Psoas muscle (tissue), 8 donors: ENCODE data around the gene UNC5C. TPM values are rescaled to one million over a fixed set of nuclear protein-coding genes. Genes with fewer than 3 reads are reported as not detected.

ENCODE experiments used
- ATAC-seq, 4 donors: fragments of 200-7000 bp; cut with Tn5 transposase; one replicate each; pipeline ENCODE4 v1.9.1; 2020; ENCODE audit warnings: moderate library complexity in 3 of 4, mild to moderate bottlenecking in 2 of 4
- DNase-seq, 2 donors: peaks; one replicate each; pipeline ENCODE4 v3.0.0-alpha.2; 2020
- H3K27ac ChIP-seq: fragments of 200-600 bp; one replicate; pipeline ENCODE4 v1.8.0; 2022
- H3K27me3 ChIP-seq, 3 donors: fragments of 200-600 bp in 1 of 3; one replicate each; pipeline versions ENCODE4 v1.6.1 to v1.8.0; 2013 to 2022; ENCODE audit warnings: low read length in 2 of 3, mild to moderate bottlenecking in 2 of 3, moderate library complexity in 1 of 3; ENCODE audit not compliant: insufficient read depth in 3 of 3
- H3K36me3 ChIP-seq, 2 donors: fragments of 200-600 bp in 1 of 2; one replicate each; pipeline versions ENCODE4 v1.6.1 to v1.8.0; 2013 to 2022; ENCODE audit warnings: low read depth in 1 of 2, mild to moderate bottlenecking in 1 of 2, moderate library complexity in 1 of 2; ENCODE audit not compliant: insufficient read depth in 1 of 2
- H3K4me1 ChIP-seq: fragments of 200-600 bp; one replicate; pipeline ENCODE4 v1.8.0; 2022
- H3K4me3 ChIP-seq: fragments of 200-600 bp; one replicate; pipeline ENCODE4 v1.8.0; 2022; ENCODE audit warnings: mild to moderate bottlenecking
- H3K9me3 ChIP-seq: fragments of 200-600 bp; one replicate; pipeline ENCODE4 v1.8.0; 2022
- WGBS, 3 donors: extraction: QIAGEN DNeasy Blood & Tissue Kit; methylation state at CpG; one replicate each; pipeline versions ENCODE4 v1.1.6 to v1.1.7; 2013; 5-methylcytosine and 5-hydroxymethylcytosine counted together
- intact Hi-C, 2 donors: fragments of 100-400 bp; cut with DNase I; formaldehyde crosslinking; loops; one replicate each; pipeline versions ENCODE4 v1.11.0 to v1.14.2; 2022
- polyA plus RNA-seq, 3 donors: library from polyadenylated mRNA; stranded (reverse); fragments of 200-250 nt; gene quantifications; one replicate each; pipeline ENCODE4 v1.2.3, GENCODE V29; 2013
- total RNA-seq, 4 donors: library from RNA; stranded (reverse); fragmentation: NEBNext Ultra II Directional in 2 of 4; extraction: Animal tissue kit (Norgen Biotek cat#: 25700) in 2 of 4; gene quantifications; one replicate each; pipeline versions ENCODE4 v1.2.1 to v1.2.4, GENCODE V29; 2021 to 2023
- TF ChIP-seq, protein P1 (sequence below): fragments of 200-600 bp; IDR thresholded peaks from one replicate; pipeline ENCODE4 v1.8.0; 2022; ENCODE audit warnings: antibody characterized with exemption
- donor health status: healthy with polysubstance abuse.
- donor health status: DM: no; HTN: no; CAD: no; lungs with moderate emphysema.
- donor health status: Bipolar disorder and iron deficiency.
- donor health status: healthy.
- donor health status: DM: yes; HTN: yes; CAD: no.
- donor health status: DM: no; HTN: no; CAD: no.
- donor health status: DM: no; HTN: no; CAD: no.
- donor health status: DM: yes; HTN: yes; CAD: no.

UNC5C gene
- total and polyA plus RNA-seq, 7 donors: 0.04 to 1.1 (median 0.19) TPM

GRCh38 chr4:95431678-95432077 is 117.1 kb downstream of the UNC5C start:
- ATAC-seq (no peak), DNase-seq (no peak)
- Histone ChIP-seq H3K4me1 (no peaks in the 10 kb centered on the region), H3K36me3 (no peaks in the 10 kb centered on the region), H3K27me3 (no peaks in the 10 kb centered on the region), H3K27ac (no peak overlapping the region), H3K4me3 (no peak overlapping the region), H3K9me3 (no peaks in the 10 kb centered on the region)
- WGBS, 3 donors: 59 to 66% (median 65%) methylated on average over 2 of the region's 2 CpGs
- intact Hi-C loops: no loop called here
- TF ChIP-seq, protein P1, sequence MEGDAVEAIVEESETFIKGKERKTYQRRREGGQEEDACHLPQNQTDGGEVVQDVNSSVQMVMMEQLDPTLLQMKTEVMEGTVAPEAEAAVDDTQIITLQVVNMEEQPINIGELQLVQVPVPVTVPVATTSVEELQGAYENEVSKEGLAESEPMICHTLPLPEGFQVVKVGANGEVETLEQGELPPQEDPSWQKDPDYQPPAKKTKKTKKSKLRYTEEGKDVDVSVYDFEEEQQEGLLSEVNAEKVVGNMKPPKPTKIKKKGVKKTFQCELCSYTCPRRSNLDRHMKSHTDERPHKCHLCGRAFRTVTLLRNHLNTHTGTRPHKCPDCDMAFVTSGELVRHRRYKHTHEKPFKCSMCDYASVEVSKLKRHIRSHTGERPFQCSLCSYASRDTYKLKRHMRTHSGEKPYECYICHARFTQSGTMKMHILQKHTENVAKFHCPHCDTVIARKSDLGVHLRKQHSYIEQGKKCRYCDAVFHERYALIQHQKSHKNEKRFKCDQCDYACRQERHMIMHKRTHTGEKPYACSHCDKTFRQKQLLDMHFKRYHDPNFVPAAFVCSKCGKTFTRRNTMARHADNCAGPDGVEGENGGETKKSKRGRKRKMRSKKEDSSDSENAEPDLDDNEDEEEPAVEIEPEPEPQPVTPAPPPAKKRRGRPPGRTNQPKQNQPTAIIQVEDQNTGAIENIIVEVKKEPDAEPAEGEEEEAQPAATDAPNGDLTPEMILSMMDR: no peak

DNA sequence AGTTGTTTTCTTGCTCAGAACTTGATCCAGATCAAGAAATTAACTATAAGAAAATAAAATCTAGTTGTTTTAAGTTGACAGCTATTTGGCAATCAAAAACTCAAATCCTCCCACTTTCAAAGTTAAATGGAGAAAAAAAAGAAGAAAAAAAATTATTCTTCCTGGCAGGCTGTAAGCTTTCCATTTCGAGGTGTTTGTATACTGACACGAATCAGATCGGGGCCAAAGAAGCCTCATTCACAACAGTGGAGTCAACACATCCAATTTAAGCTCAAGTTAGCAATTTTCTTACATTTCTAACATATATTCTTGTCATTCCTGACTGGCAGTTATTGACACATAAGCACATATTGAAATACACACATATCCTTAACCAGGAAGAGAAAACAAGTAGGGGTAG is 119.4 kb downstream of the UNC5C start:
- Histone ChIP-seq H3K9me3 (no peaks in the 10 kb centered on the region), H3K27me3 (no peaks in the 10 kb centered on the region), H3K4me3 (no peak overlapping the region), H3K36me3 (no peaks in the 10 kb centered on the region), H3K27ac (no peak overlapping the region), H3K4me1 (no peaks in the 10 kb centered on the region)
- DNase-seq: no peak
- WGBS, 3 donors: 85 to 89% (median 85%) methylated on average over 3 of the region's 3 CpGs
- no peak for ATAC-seq
- intact Hi-C loops: no loop called here
- TF ChIP-seq, protein P1: no peak

DNA sequence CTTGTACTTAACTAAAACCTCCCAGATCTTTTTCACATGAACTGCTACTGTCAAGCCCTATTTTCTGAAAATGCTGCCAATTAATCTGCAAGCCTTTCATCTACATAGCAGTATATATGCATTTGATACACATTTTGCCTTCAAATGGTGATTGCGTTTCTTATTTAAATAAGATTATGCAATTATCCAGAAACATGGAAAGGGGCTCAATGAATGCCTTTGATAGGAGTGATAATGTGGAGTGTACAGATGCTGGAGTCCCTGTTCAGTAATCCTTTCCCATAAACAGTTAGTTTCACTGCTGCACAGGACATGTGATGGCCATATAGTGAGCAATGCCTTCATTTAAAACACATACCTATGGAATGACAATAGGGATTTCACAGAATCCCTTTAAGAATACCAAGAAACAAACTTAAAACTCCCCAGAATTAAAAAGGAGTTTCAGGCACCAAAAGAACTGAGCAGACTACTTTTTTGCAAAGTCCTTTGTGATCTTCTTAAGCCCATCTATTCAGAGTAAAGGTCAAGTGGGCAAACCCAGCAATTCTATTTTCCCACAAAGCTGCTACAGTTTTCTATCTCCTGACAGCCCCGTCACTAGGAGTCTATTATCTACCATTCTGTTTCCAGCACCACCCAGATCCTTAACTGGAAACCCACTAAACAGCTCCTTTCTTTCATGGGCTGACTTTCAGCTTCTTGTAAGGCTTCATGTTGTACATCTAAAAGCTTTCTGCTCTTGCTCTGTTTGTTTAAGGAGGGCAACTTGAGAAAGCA is 120.3 kb downstream of the UNC5C start:
- no peaks in the 10 kb centered on the region for H3K4me1 ChIP-seq
- ATAC-seq (no peak), DNase-seq (no peak)
- H3K27me3 ChIP-seq: no peaks in the 10 kb centered on the region
- no peaks in the 10 kb centered on the region for H3K9me3 ChIP-seq
- intact Hi-C loops: no loop called here
- no peaks in the 10 kb centered on the region for H3K36me3 ChIP-seq
- TF ChIP-seq, protein P1: no peak
- no peak overlapping the region for H3K27ac ChIP-seq
- H3K4me3 ChIP-seq: no peak overlapping the region
- 50 to 62% (median 54%) methylated on average over 2 of the region's 2 CpGs for WGBS, 3 donors

DNA sequence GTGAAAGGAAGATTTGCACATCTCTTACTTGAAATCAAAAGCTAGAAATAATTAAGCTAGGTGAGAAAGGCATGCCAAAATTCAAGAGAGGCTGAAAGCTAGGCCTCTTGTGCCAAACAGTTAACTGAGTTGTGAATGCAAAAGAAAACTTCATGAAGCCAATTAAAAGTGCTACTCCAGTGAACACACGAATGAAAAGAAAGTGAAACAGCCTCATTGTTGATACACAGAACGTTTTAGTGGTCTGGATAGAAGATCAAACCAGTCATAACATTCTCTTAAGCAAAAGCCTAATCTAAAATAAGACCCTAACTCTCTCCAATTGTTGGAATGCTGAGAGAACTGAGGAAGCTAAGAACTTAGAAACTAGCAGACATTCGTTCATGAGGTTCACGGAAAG is 122.3 kb downstream of the UNC5C start:
- Histone ChIP-seq H3K36me3 (no peaks in the 10 kb centered on the region), H3K9me3 (no peaks in the 10 kb centered on the region), H3K27ac (no peak overlapping the region), H3K27me3 (no peaks in the 10 kb centered on the region), H3K4me3 (no peak overlapping the region), H3K4me1 (no peaks in the 10 kb centered on the region)
- intact Hi-C loops: no loop called here
- ATAC-seq (no peak), DNase-seq (no peak)
- WGBS, 3 donors: 63 to 72% (median 71%) methylated on average over 4 of the region's 4 CpGs
- TF ChIP-seq, protein P1: no peak

DNA sequence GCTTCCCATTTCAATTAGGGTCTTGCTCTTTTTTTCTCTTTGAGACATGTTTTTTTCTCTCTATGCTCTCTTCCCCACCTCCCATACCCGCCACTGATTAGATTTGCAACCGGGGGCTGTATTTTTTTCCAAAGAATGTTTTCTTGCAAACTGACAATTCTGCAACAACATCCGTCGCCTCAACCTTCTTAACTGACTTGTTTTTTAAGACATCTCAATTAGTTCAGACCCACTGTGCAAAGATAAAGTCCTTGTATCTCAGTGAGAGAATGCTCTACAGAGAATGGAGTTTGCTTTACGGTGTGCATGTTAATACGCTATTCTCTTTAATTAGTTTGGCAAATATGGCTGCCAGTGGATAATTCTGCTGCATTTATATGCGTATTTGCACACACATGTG is 126.3 kb downstream of the UNC5C start:
- no peaks in the 10 kb centered on the region for H3K27me3 ChIP-seq
- H3K4me1 ChIP-seq: no peaks in the 10 kb centered on the region
- intact Hi-C loops: no loop called here
- no peak for ATAC-seq
- H3K4me3 ChIP-seq: no peak overlapping the region
- TF ChIP-seq, protein P1: no peak
- H3K9me3 ChIP-seq: no peaks in the 10 kb centered on the region
- DNase-seq: no peak
- no peak overlapping the region for H3K27ac ChIP-seq
- H3K36me3 ChIP-seq: no peaks in the 10 kb centered on the region
- 69 to 76% (median 76%) methylated on average over 7 of the region's 7 CpGs for WGBS, 3 donors
